CD14-positive monocyte (primary cell): ENCODE measurements around the gene PREX1. TPM values are rescaled to one million over a fixed set of nuclear protein-coding genes. Genes with fewer than 3 reads are reported as not detected.

ENCODE experiments used
- DNase-seq, 3 donors: peaks; one replicate each; pipeline ENCODE4 v3.0.0-alpha.2; 2011 to 2022
- H2AFZ ChIP-seq: 2 replicates; pipeline ENCODE4 v1.6.0; 2012; ENCODE audit warnings: mild to moderate bottlenecking, low read depth, low read length, inconsistent platforms; ENCODE audit not compliant: insufficient read depth, poor library complexity, severe bottlenecking
- H3K27ac ChIP-seq, 2 donors: 1 replicate in 1 of 2; 2 replicates in 1 of 2; pipeline ENCODE4 v1.5.1; 2012 to 2013; ENCODE audit warnings: low read length in 2 of 2, control low read depth in 1 of 2, inconsistent platforms in 1 of 2, low read depth in 1 of 2, mild to moderate bottlenecking in 1 of 2
- H3K27me3 ChIP-seq, 2 donors: one replicate each; pipeline versions ENCODE4 v1.6.0 to v1.6.1; 2011 to 2013; ENCODE audit warnings: low read length in 2 of 2; ENCODE audit not compliant: control insufficient read depth in 2 of 2, insufficient read depth in 2 of 2
- H3K36me3 ChIP-seq, 2 donors: replicated peaks in 1 of 2; 1 replicate in 1 of 2; 2 replicates in 1 of 2; pipeline versions ENCODE4 v1.5.1 to v1.6.1; 2012 to 2013; ENCODE audit warnings: low read length in 2 of 2, control low read depth in 1 of 2, inconsistent platforms in 1 of 2, mild to moderate bottlenecking in 1 of 2; ENCODE audit not compliant: insufficient read depth in 2 of 2, control insufficient read depth in 1 of 2
- H3K4me1 ChIP-seq, 2 donors: 1 replicate in 1 of 2; 2 replicates in 1 of 2; pipeline versions ENCODE4 v1.5.1 to v1.6.1; 2012 to 2013; ENCODE audit warnings: low read length in 2 of 2, control low read depth in 1 of 2, inconsistent platforms in 1 of 2, mild to moderate bottlenecking in 1 of 2, moderate library complexity in 1 of 2; ENCODE audit not compliant: insufficient read depth in 2 of 2, control insufficient read depth in 1 of 2
- H3K4me2 ChIP-seq: replicated peaks from 2 replicates; pipeline ENCODE3; 2012; ENCODE audit warnings: low read length, moderate library complexity, mild to moderate bottlenecking; ENCODE audit not compliant: poor library complexity, severe bottlenecking; ENCODE audit errors: extremely low read depth
- H3K4me3 ChIP-seq, 3 experiments: fragments of 200-600 bp in 1 of 3; sonication (generic) in 1 of 3; replicated peaks in 1 of 3; 1 replicate in 2 of 3; 2 replicates in 1 of 3; pipeline ENCODE4 v1.5.1; 2011 to 2013; ENCODE audit warnings: low read length in 3 of 3, mild to moderate bottlenecking in 3 of 3, control low read depth in 2 of 3, low read depth in 2 of 3, inconsistent platforms in 1 of 3, moderate library complexity in 1 of 3
- H3K79me2 ChIP-seq: 2 replicates; pipeline ENCODE4 v1.6.0; 2012; ENCODE audit warnings: mild to moderate bottlenecking, control low read depth, inconsistent platforms, low read length, moderate library complexity; ENCODE audit not compliant: insufficient read depth
- H3K9ac ChIP-seq: 2 replicates; pipeline ENCODE4 v1.6.0; 2017; ENCODE audit warnings: low read length, mild to moderate bottlenecking; ENCODE audit not compliant: insufficient read depth, poor library complexity, severe bottlenecking
- H3K9me3 ChIP-seq, 2 donors: replicated peaks in 1 of 2; 1 replicate in 1 of 2; 2 replicates in 1 of 2; pipeline versions ENCODE4 v1.5.1 to v1.6.1; 2012 to 2013; ENCODE audit warnings: low read length in 2 of 2, control low read depth in 1 of 2; ENCODE audit not compliant: control insufficient read depth in 1 of 2, insufficient read depth in 1 of 2
- H4K20me1 ChIP-seq: 2 replicates; pipeline ENCODE4 v1.6.0; 2012; ENCODE audit warnings: mild to moderate bottlenecking, low read length, control low read depth, moderate library complexity; ENCODE audit not compliant: insufficient read depth
- H3K27ac Mint-ChIP-seq, 7 donors: one replicate each; pipeline ENCODE4 v1.8.0; 2020; ENCODE audit warnings: mild to moderate bottlenecking in 7 of 7, mixed read lengths in 7 of 7, moderate library complexity in 6 of 7, inconsistent platforms in 2 of 7
- H3K27me3 Mint-ChIP-seq, 3 donors: one replicate each; pipeline ENCODE4 v1.8.0; 2021 to 2022; ENCODE audit warnings: low read depth in 3 of 3, mild to moderate bottlenecking in 3 of 3, mixed read lengths in 3 of 3, moderate library complexity in 3 of 3, inconsistent platforms in 1 of 3
- H3K36me3 Mint-ChIP-seq, 2 donors: one replicate each; pipeline ENCODE4 v1.8.0; 2020; ENCODE audit warnings: mixed read lengths in 2 of 2, inconsistent platforms in 1 of 2, mild to moderate bottlenecking in 1 of 2
- H3K4me1 Mint-ChIP-seq: one replicate; pipeline ENCODE4 v1.8.0; 2020; ENCODE audit warnings: mild to moderate bottlenecking, mixed read lengths
- H3K4me3 Mint-ChIP-seq, 2 donors: one replicate each; pipeline ENCODE4 v1.8.0; 2020; ENCODE audit warnings: mild to moderate bottlenecking in 2 of 2, mixed read lengths in 2 of 2, moderate library complexity in 1 of 2
- H3K9me3 Mint-ChIP-seq, 7 donors: one replicate each; pipeline ENCODE4 v1.8.0; 2020 to 2022; ENCODE audit warnings: mixed read lengths in 7 of 7, mild to moderate bottlenecking in 6 of 7, moderate library complexity in 6 of 7, inconsistent platforms in 2 of 7
- WGBS: methylation state at CpG from one replicate; pipeline ENCODE4 v1.1.5; 2013; ENCODE audit warnings: missing lambda C conversion rate; ENCODE audit not compliant: insufficient coverage; 5-methylcytosine and 5-hydroxymethylcytosine counted together
- intact Hi-C, 2 donors: fragments of 100-400 bp; cut with micrococcal nuclease; formaldehyde crosslinking; loops; one replicate each; pipeline versions ENCODE4 v1.15.0 to v1.15.1; 2023
- polyA plus RNA-seq, 3 donors: library from polyadenylated mRNA; depleted of rRNA in 1 of 3; unstranded in 2 of 3; stranded (reverse) in 1 of 3; fragments of 300-500 nt in 2 of 3; fragments of >200 nt in 1 of 3; fragmentation: Illumina TruSeq in 2 of 3; gene quantifications; 1 replicate in 2 of 3; 2 replicates in 1 of 3; pipeline ENCODE4 v1.2.3, GENCODE V29; 2012 to 2021
- TF ChIP-seq, protein P1 (sequence below): fragments of 200-600 bp; IDR thresholded peaks from one replicate; pipeline ENCODE4 v1.8.0; 2022; ENCODE audit warnings: antibody characterized with exemption, mild to moderate bottlenecking

The PREX1 gene
- polyA plus RNA-seq, 3 donors: 24.3 to 114 (median 27.5) TPM

GRCh38 chr20:48711696-48712464 lies 115.9 kb downstream of the PREX1 start:
- DNase-seq: no peak
- H3K9ac ChIP-seq: no peak overlapping the region
- H3K27me3 ChIP-seq: no peaks in the 10 kb centered on the region
- H3K27ac Mint-ChIP-seq: peak overlapping the region; percentile 93 to 97 (median 96)
- H2AFZ ChIP-seq: no peak overlapping the region
- peaks cover 50 to 56% of the 10 kb centered on the region in 2 donors for H3K4me1 ChIP-seq
- H3K4me1 Mint-ChIP-seq: peaks cover 82% of the 10 kb centered on the region
- peak overlapping the region in 1 of 3 experiments; percentile 26 for H3K4me3 ChIP-seq
- peaks cover 28 to 55% of the 10 kb centered on the region in 2 donors for H3K36me3 ChIP-seq
- peaks cover 98% of the 10 kb centered on the region for H4K20me1 ChIP-seq
- H3K4me2 ChIP-seq: peak overlapping the region; percentile 15
- peaks cover 0 to 2% (median 2%) of the 10 kb centered on the region in 3 donors for H3K27me3 Mint-ChIP-seq
- peaks cover 92% of the 10 kb centered on the region for H3K79me2 ChIP-seq
- H3K9me3 ChIP-seq: no peaks in the 10 kb centered on the region
- H3K9me3 Mint-ChIP-seq: peaks cover 0 to 2% (median 0%) of the 10 kb centered on the region in 7 donors
- WGBS: 47% methylated on average over 6 of the region's 10 CpGs
- H3K4me3 Mint-ChIP-seq: peak overlapping the region in 1 of 2 donors; percentile 81
- peaks cover 47 to 61% of the 10 kb centered on the region in 2 donors for H3K36me3 Mint-ChIP-seq
- intact Hi-C loops: loop anchor here in 1 of 2 donors (5.0 kb wide), 2 partner anchors 60 to 195 kb away; no protein-coding TSS in a partner anchor
- TF ChIP-seq, protein P1, sequence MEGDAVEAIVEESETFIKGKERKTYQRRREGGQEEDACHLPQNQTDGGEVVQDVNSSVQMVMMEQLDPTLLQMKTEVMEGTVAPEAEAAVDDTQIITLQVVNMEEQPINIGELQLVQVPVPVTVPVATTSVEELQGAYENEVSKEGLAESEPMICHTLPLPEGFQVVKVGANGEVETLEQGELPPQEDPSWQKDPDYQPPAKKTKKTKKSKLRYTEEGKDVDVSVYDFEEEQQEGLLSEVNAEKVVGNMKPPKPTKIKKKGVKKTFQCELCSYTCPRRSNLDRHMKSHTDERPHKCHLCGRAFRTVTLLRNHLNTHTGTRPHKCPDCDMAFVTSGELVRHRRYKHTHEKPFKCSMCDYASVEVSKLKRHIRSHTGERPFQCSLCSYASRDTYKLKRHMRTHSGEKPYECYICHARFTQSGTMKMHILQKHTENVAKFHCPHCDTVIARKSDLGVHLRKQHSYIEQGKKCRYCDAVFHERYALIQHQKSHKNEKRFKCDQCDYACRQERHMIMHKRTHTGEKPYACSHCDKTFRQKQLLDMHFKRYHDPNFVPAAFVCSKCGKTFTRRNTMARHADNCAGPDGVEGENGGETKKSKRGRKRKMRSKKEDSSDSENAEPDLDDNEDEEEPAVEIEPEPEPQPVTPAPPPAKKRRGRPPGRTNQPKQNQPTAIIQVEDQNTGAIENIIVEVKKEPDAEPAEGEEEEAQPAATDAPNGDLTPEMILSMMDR: no peak
- H3K27ac ChIP-seq: peak overlapping the region; percentile 74 to 77

DNA sequence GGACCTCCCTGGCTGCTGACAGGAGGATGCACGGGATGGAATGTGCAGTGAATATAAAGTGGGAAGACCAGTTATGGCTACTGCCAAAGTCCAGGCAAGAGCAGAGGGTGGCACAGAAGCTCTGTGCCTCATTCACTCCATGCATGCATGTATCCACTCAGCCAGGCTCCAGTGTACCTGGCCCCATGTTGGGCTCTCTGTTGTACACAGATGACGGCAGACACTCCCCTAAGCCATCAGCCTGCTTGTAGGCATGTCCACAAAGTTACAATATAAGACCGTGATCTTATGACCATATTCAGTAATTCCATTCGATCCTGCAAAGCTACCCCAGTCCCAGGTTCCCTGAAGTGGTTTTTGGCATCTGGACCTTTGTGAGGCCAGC lies 116.8 kb downstream of the PREX1 start:
- peaks cover 82% of the 10 kb centered on the region for H3K4me1 Mint-ChIP-seq
- intact Hi-C loops: loop anchor here in 1 of 2 donors (5.0 kb wide), 2 partner anchors 61 to 196 kb away; no protein-coding TSS in a partner anchor

More for the DNA sequence above, 116.8 kb downstream of the PREX1 start:
- Mint-ChIP-seq H3K9me3 (peaks cover 0 to 2% (median 0%) of the 10 kb centered on the region in 7 donors), H3K27ac (peak overlapping the region in 3 of 7 donors; percentile 37 to 93 (median 79)), H3K27me3 (peaks cover 0 to 2% (median 2%) of the 10 kb centered on the region in 3 donors), H3K36me3 (peaks cover 49 to 61% of the 10 kb centered on the region in 2 donors), H3K4me3 (no peak overlapping the region)
- DNase-seq: no peak
- Histone ChIP-seq H2AFZ (no peak overlapping the region), H4K20me1 (peaks cover 98% of the 10 kb centered on the region), H3K4me3 (no peak overlapping the region), H3K27me3 (no peaks in the 10 kb centered on the region), H3K79me2 (peaks cover 92% of the 10 kb centered on the region), H3K4me2 (no peak overlapping the region), H3K4me1 (peaks cover 43 to 56% of the 10 kb centered on the region in 2 donors), H3K9ac (no peak overlapping the region), H3K36me3 (peaks cover 26 to 55% of the 10 kb centered on the region in 2 donors), H3K9me3 (no peaks in the 10 kb centered on the region), H3K27ac (peak overlapping the region in 1 of 2 donors; percentile 77)
- WGBS: 92% methylated on average over 3 of the region's 4 CpGs
- TF ChIP-seq, protein P1: no peak
